ENCODE measurements around the gene KCTD16. TPM values are rescaled to one million over a fixed set of nuclear protein-coding genes. Genes with fewer than 3 reads are reported as not detected.

The KCTD16 gene
- total RNA-seq, 1 donor from 2014 or later = 5.6 TPM

GRCh38 chr5:144133050-144133633 lies 37.5 kb upstream of the KCTD16 start:
- Histone ChIP-seq H3K79me2 (ENCODE audit: insufficient read depth, low read length) (no peaks in the 10 kb centered on the region), H3K27me3 (ENCODE audit: insufficient read depth, low read length) (no peaks in the 10 kb centered on the region), H3K4me3 (ENCODE audit: insufficient read depth, low read depth, low read length) (no peak overlapping the region), H4K20me1 (ENCODE audit: insufficient read depth, low read length) (no peaks in the 10 kb centered on the region), H3K36me3 (ENCODE audit: insufficient read depth, low read length) (no peaks in the 10 kb centered on the region), H3K27ac (ENCODE audit: low read depth, low read length) (no peak overlapping the region), H2AFZ (ENCODE audit: low read depth, low read length) (no peak overlapping the region), H3K4me1 (ENCODE audit: insufficient read depth, low read length) (no peaks in the 10 kb centered on the region), H3K9ac (ENCODE audit: low read length) (no peak overlapping the region), H3K9me3 (ENCODE audit: insufficient read depth, low read depth, low read length) (no peaks in the 10 kb centered on the region), H3K4me2 (ENCODE audit: low read length) (no peak overlapping the region)
- H3K4me3 Mint-ChIP-seq (ENCODE audit: unreplicated experiment) = no peak overlapping the region
- TF ChIP-seq CTCF (IDR thresholded peaks at IDR 0.05; ENCODE audit: insufficient read depth, low read depth, low read length) (no peak), EZH2 (IDR thresholded peaks at IDR 0.05; ENCODE audit: insufficient read depth, low read length) (no peak)
- no peaks in the 10 kb centered on the region for H3K9me3 Mint-ChIP-seq (ENCODE audit: unreplicated experiment)
- H3K4me1 Mint-ChIP-seq (ENCODE audit: low read depth, unreplicated experiment) = no peaks in the 10 kb centered on the region
- DNase-seq (ENCODE audit: low read depth) = no peak
- FAIRE-seq = peak; percentile 76
- H3K27ac Mint-ChIP-seq (ENCODE audit: unreplicated experiment) = no peak overlapping the region
- H3K27me3 Mint-ChIP-seq (ENCODE audit: low read depth, unreplicated experiment) = no peaks in the 10 kb centered on the region
- no peaks in the 10 kb centered on the region for H3K36me3 Mint-ChIP-seq (ENCODE audit: low read depth, unreplicated experiment)

- Mint-ChIP-seq H3K9me3 (ENCODE audit: unreplicated experiment) (no peaks in the 10 kb centered on the region), H3K27me3 (ENCODE audit: low read depth, unreplicated experiment) (no peaks in the 10 kb centered on the region), H3K4me1 (ENCODE audit: low read depth, unreplicated experiment) (no peaks in the 10 kb centered on the region), H3K36me3 (ENCODE audit: low read depth, unreplicated experiment) (no peaks in the 10 kb centered on the region), H3K4me3 (ENCODE audit: unreplicated experiment) (no peak overlapping the region), H3K27ac (ENCODE audit: unreplicated experiment) (no peak overlapping the region)
- FAIRE-seq = no peak
- no peak for DNase-seq (ENCODE audit: low read depth)
- Histone ChIP-seq H3K9me3 (ENCODE audit: insufficient read depth, low read depth, low read length) (no peaks in the 10 kb centered on the region), H3K27ac (ENCODE audit: low read depth, low read length) (no peak overlapping the region), H3K79me2 (ENCODE audit: insufficient read depth, low read length) (no peaks in the 10 kb centered on the region), H3K4me2 (ENCODE audit: low read length) (no peak overlapping the region), H3K4me3 (ENCODE audit: insufficient read depth, low read depth, low read length) (no peak overlapping the region), H3K9ac (ENCODE audit: low read length) (no peak overlapping the region), H3K36me3 (ENCODE audit: insufficient read depth, low read length) (no peaks in the 10 kb centered on the region), H3K27me3 (ENCODE audit: insufficient read depth, low read length) (no peaks in the 10 kb centered on the region), H3K4me1 (ENCODE audit: insufficient read depth, low read length) (no peaks in the 10 kb centered on the region), H2AFZ (ENCODE audit: low read depth, low read length) (no peak overlapping the region), H4K20me1 (ENCODE audit: insufficient read depth, low read length) (no peaks in the 10 kb centered on the region)
- TF ChIP-seq CTCF (IDR thresholded peaks at IDR 0.05; ENCODE audit: insufficient read depth, low read depth, low read length) (no peak), EZH2 (IDR thresholded peaks at IDR 0.05; ENCODE audit: insufficient read depth, low read length) (no peak)
These were observed 36.4 kb upstream of the KCTD16 start for GRCh38 chr5:144134194-144134826.

GRCh38 chr5:144135113-144135762 lies 35.4 kb upstream of the KCTD16 start:
- H3K4me3 ChIP-seq (ENCODE audit: insufficient read depth, low read depth, low read length) = no peak overlapping the region
- H3K4me1 Mint-ChIP-seq (ENCODE audit: low read depth, unreplicated experiment) = no peaks in the 10 kb centered on the region
- no peak overlapping the region for H3K4me2 ChIP-seq (ENCODE audit: low read length)
- H3K9me3 Mint-ChIP-seq (ENCODE audit: unreplicated experiment) = no peaks in the 10 kb centered on the region
- H3K27ac Mint-ChIP-seq (ENCODE audit: unreplicated experiment) = no peak overlapping the region
- H3K36me3 ChIP-seq (ENCODE audit: insufficient read depth, low read length) = no peaks in the 10 kb centered on the region
- no peaks in the 10 kb centered on the region for H3K27me3 Mint-ChIP-seq (ENCODE audit: low read depth, unreplicated experiment)
- no peak overlapping the region for H3K4me3 Mint-ChIP-seq (ENCODE audit: unreplicated experiment)
- no peak overlapping the region for H3K27ac ChIP-seq (ENCODE audit: low read depth, low read length)
- H3K4me1 ChIP-seq (ENCODE audit: insufficient read depth, low read length) = no peaks in the 10 kb centered on the region
- no peaks in the 10 kb centered on the region for H3K36me3 Mint-ChIP-seq (ENCODE audit: low read depth, unreplicated experiment)
- no peaks in the 10 kb centered on the region for H3K9me3 ChIP-seq (ENCODE audit: insufficient read depth, low read depth, low read length)
- H4K20me1 ChIP-seq (ENCODE audit: insufficient read depth, low read length) = no peaks in the 10 kb centered on the region
- no peak overlapping the region for H2AFZ ChIP-seq (ENCODE audit: low read depth, low read length)
- no peaks in the 10 kb centered on the region for H3K27me3 ChIP-seq (ENCODE audit: insufficient read depth, low read length)
- H3K79me2 ChIP-seq (ENCODE audit: insufficient read depth, low read length) = no peaks in the 10 kb centered on the region
- FAIRE-seq (no peak), DNase-seq (ENCODE audit: low read depth) (no peak)
- TF ChIP-seq EZH2 (IDR thresholded peaks at IDR 0.05; ENCODE audit: insufficient read depth, low read length) (no peak), CTCF (IDR thresholded peaks at IDR 0.05; ENCODE audit: insufficient read depth, low read depth, low read length) (no peak)
- H3K9ac ChIP-seq (ENCODE audit: low read length) = no peak overlapping the region
